HK-2 (cell line): ENCODE measurements around the gene CCDC177.

Experiments
- DNase-seq: peaks from one replicate; pipeline ENCODE4 v3.0.0-alpha.2; 2018; ENCODE audit not compliant: unreplicated experiment

Gene CCDC177

DNA sequence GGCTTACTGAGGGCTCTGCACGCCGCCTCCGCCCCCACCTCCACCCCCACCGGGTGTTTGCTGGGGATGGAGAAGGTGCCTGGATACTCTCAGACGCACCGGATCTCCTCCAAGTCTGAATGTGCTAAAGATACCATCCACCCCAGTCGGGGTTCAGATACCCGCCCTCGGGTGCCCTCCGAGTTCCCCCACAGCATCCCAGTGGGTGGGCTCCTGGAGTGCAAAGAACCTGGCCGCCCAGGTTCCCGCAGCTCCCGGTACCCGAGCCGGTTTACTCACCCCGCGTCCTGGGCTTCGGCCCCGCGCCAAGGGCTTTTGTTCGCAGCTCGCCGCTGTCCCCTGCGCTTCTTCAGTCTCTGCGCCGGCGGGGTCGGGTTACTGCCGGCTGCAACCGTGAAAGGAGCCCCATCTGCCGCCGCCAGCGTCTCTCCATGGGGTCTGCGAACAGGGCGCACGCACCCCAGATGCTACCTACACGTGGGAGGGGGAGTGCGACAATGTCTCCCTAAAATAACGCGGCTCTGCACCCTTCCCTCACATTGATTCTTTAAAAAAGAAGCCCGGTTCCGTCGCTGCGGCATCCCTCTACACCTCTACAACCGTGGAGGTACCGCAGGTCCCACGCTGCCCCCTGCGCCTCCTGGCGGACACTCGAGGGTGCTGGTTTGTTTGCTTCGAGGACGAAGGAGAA lies at the start of gene CCDC177:
TSS of gene CCDC177 (minus strand) at position 609 of the 691 bp plus-strand sequence. CDS start 1,249 bp downstream, outside the sequence.
- peak; percentile 48 for DNase-seq

- no peak for DNase-seq
These were observed 49.5 kb upstream of the CCDC177 start for GRCh38 chr14:69624136-69624535.

DNA sequence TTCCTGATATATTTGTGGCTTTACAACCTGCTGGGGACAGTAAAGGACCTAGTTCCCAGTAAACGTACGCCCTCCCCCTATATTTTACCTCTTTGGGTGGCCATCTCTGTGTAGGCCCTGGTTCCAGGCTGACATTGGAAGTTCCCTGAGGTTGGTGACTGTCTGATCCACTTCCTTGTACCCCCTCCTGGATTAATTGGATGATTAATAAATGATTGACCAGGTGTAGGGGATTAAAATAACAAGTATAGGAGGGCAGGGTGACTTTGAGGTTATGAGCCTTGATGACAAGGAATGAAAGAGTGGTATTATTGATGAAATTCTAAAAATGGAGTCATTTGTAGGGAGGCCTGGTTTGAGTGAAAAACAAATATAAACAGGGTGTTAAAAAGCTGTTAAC lies 46.3 kb upstream of the CCDC177 start:
- DNase-seq = no peak

- DNase-seq = no peak
These were observed 45.5 kb upstream of the CCDC177 start for GRCh38 chr14:69620211-69620611.

GRCh38 chr14:69619012-69619411 lies 44.3 kb upstream of the CCDC177 start:
- no peak for DNase-seq

DNA sequence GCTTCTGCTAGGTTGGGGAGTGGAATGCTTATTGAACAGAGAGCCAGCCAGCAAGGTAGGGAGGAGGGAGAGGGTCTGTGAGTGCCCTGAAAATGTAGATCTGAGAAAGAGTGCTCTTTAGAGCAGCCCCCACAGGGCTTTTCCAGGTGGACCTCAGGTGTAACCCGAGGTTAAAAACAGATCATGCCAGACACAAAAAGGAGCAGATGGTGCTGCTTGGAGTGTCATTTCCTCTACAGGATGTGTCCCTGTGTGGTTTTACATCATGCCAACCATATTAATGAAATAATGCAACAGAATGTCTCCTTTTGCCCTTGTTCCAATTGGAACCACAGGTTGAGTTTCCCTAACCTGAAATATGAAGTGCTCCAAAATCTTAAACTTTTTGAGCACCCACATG lies 43.1 kb upstream of the CCDC177 start:
- DNase-seq = no peak

GRCh38 chr14:69616408-69616773 lies 41.7 kb upstream of the CCDC177 start:
- DNase-seq = no peak

- DNase-seq = no peak
These were observed 41.1 kb upstream of the CCDC177 start for GRCh38 chr14:69615496-69616407.

- no peak for DNase-seq
These were observed 40.4 kb upstream of the CCDC177 start for GRCh38 chr14:69615121-69615495.

- DNase-seq = no peak
These were observed 39.9 kb upstream of the CCDC177 start for GRCh38 chr14:69614592-69614991.

GRCh38 chr14:69613312-69614073 lies 38.8 kb upstream of the CCDC177 start:
- no peak for DNase-seq

- no peak for DNase-seq
These were observed 38.1 kb upstream of the CCDC177 start for GRCh38 chr14:69612783-69613130.

- peak; percentile 42 for DNase-seq
These were observed 37.5 kb upstream of the CCDC177 start for GRCh38 chr14:69612014-69612782.

DNA sequence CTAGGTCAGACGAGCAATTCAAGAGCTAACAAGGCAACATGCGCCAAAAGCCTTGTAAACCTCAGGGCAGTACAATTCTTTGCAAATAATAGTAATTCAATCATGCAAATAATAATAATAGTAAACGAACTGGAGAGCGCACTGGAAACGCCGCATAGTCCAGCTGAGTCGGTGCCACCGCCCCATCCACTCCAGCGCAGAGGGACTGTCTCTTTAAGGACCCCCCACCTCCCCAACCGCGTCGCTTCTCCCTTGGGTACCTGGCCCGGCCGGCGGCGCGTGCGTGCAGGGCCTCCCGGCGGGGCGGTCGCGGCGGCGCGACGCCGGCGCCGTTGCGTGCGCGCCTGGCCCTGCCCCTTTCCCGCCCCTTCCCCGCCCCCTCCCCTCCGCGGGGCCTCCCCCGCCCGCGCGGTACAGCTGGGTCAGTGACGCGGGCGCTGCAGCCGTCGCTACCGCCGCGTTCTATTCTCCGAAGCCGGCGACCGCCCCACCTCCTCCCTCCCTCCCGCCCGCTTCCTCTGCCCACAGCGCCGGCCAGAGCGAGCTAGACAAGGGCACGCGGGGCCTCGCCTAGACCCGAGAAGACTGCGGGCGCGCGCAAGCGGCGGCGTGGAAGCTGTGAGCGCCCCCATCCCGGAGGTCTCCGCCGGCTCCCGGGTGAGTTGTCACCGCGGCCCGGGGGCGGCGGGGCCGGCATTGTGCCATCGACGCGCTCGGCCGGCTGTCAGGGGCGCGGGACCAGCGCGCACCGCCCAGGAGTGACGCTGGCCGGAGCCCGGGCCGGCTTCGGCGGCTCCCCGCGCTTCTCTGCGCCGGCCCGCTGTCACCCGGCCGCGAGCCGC lies 36.7 kb upstream of the CCDC177 start, which contains the start of gene SUSD6:
TSS of gene SUSD6 (plus strand) at position 425 of the 842 bp plus-strand sequence. CDS start 46,997 bp downstream, outside the sequence.
- DNase-seq = peak; percentile 88

DNA sequence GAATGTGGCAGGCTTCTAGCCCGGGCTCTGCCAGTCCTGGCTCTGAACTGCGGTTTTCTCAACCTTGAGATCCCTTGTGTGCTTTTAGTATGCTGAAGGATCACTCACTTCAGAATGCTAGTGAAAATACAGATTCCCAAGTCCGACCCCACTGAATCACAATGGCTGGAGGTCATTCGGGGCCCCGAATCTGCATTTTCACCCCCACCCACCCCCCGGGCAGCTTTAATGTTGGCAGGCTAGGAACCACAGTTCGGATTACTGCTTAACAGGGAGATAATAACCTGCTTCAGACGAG lies 36.2 kb upstream of the CCDC177 start:
- no peak for DNase-seq

DNA sequence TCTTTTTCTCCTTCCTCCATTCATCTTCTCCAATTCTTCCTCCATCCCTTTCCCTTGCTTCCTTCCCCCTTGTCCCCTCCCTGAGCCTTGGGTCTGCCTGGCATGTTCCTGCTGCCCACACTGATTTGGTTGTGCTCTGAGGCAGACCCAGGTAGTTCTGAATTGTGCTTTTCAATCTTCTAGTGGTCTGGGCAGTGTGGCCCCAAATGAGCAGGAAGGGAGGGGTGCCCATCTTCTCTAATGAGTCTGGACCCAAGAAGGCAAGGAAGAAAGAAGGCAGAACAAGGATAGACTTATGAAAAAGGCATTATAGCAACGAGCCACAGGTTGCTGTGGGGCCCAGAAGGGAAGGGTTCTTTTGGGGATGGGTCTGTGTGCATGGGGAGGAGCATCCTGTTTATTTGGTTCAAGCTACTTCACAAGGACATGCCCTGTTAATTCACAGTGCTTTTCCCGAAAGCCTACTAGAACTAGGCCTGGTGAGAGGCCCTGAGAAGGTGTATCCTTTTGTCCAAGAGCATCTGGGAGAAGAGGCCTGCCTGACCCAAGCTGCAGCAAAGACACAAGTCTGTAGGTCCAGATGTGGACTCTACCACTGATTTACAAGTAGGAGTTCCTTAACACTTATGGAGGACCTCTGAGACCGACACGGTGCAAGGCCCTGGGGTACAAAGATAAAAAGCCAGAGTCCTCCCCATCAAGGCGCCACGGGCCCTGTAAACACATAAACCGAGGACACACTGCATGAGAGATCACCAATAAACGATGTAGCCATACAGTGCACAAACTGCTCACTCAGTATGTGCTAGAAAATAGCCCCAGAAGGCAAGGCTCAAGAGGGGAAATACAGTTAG lies 35.6 kb upstream of the CCDC177 start:
- no peak for DNase-seq

GRCh38 chr14:69606258-69607184 lies 31.9 kb upstream of the CCDC177 start:
- DNase-seq = no peak

DNA sequence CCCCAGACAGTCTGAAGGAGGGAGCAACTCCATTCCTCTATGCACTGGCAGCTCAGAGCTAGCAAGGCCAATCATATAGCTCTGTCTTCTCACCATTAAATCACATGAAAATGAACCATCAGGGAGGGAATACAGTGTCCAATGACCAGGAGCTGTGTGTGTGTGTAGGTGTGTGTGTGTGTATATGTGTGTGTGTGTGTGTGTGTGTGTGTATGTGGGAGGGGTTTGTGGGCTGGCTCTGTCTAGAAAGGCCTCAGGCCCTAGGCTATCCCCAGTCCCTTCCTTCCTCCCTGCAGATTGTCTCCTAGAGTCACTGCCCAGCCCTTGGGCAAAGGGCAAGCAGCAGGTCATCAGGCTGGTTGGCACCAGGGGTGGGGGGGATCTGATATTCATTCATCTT lies 31.1 kb upstream of the CCDC177 start:
- DNase-seq = no peak
